SK-N-SH (cell line): ENCODE results near the gene COMT.

Experiments
- CHD2 ChIP-seq: fragments of 150-350 bp; IDR thresholded peaks from 2 replicates; pipeline ENCODE4 v1.6.1; 2018; ENCODE audit warnings: low read length; ENCODE audit not compliant: partially characterized antibody
- EP300 ChIP-seq, 2 experiments: IDR thresholded peaks; 2 replicates each; pipeline versions ENCODE4 v1.4.0 to v1.6.1; 2012; ENCODE audit warnings: borderline replicate concordance in 1 of 2, low read depth in 1 of 2, low read length in 1 of 2
- GATA2 ChIP-seq: sonication (generic); formaldehyde crosslinking; IDR thresholded peaks from 2 replicates; pipeline ENCODE4 v1.5.0; 2020; ENCODE audit warnings: mild to moderate bottlenecking, missing genetic modification reagents
- NFIC ChIP-seq: IDR thresholded peaks from 2 replicates; pipeline ENCODE4 v1.4.0; 2012; ENCODE audit warnings: borderline replicate concordance
- NRF1 ChIP-seq: IDR thresholded peaks from 2 replicates; pipeline ENCODE4 v1.6.1; 2012; ENCODE audit warnings: low read depth, mild to moderate bottlenecking, low read length
- POLR2AphosphoS5 ChIP-seq: IDR thresholded peaks from 2 replicates; pipeline ENCODE4 v1.6.1; 2012; ENCODE audit warnings: low read depth, low read length
- RFX5 ChIP-seq: IDR thresholded peaks from 2 replicates; pipeline ENCODE4 v1.6.1; 2012; ENCODE audit warnings: mild to moderate bottlenecking, improper control_type of control experiment, low read length
- SIN3A ChIP-seq: IDR thresholded peaks from 2 replicates; pipeline ENCODE4 v1.6.1; 2012; ENCODE audit warnings: low read depth, mild to moderate bottlenecking, low read length, moderate library complexity, borderline replicate concordance
- TAF1 ChIP-seq: IDR thresholded peaks from 2 replicates; pipeline ENCODE4 v1.6.1; 2012; ENCODE audit warnings: low read depth, mild to moderate bottlenecking, low read length, moderate library complexity, borderline replicate concordance
- YY1 ChIP-seq: IDR thresholded peaks from 2 replicates; pipeline ENCODE4 v1.4.0; 2012; ENCODE audit warnings: low read depth, mild to moderate bottlenecking
- TF ChIP-seq, protein P1 (sequence below): fragments of 200-600 bp; sonication (generic); IDR thresholded peaks from 2 replicates; pipeline ENCODE4 v1.6.1; 2017; ENCODE audit warnings: antibody characterized with exemption, mild to moderate bottlenecking, moderate library complexity
- TF ChIP-seq, protein P2 (sequence below): IDR thresholded peaks from 2 replicates; pipeline ENCODE4 v1.4.0; 2012; ENCODE audit warnings: low read depth

DNA sequence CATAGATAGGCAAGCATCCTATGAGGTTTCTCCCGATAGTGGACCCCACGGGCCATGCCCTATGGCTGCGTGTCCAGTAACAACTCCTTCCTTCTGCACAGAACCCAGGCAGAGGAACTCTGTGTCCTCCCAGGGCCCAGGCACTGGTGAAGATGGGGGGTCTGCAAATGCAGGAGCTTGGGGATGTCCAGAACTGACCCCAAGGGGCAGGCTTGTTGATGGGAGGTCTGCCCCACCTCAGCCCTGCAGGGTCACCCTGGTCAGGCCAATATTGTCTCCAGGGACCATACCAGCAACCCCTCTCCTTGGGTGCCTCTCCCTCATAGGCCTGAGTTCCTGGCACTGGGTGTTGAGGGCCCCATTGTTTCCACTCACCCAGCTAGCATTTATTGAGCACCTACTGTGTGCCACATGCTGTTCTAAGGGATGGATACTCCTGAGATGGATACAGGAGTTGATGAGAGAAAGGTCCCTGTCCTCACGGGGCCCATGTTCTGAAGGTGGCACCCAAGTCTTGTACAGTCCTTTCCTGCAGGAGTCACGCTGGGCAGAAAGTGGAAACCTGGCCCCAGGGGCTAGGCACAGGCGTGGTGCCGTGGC, 26.4 kb downstream of the COMT start:
- no peak for TF ChIP-seq SIN3A
- TF ChIP-seq POLR2AphosphoS5: no peak
- no peak for TF ChIP-seq NRF1
- TF ChIP-seq, protein P1, sequence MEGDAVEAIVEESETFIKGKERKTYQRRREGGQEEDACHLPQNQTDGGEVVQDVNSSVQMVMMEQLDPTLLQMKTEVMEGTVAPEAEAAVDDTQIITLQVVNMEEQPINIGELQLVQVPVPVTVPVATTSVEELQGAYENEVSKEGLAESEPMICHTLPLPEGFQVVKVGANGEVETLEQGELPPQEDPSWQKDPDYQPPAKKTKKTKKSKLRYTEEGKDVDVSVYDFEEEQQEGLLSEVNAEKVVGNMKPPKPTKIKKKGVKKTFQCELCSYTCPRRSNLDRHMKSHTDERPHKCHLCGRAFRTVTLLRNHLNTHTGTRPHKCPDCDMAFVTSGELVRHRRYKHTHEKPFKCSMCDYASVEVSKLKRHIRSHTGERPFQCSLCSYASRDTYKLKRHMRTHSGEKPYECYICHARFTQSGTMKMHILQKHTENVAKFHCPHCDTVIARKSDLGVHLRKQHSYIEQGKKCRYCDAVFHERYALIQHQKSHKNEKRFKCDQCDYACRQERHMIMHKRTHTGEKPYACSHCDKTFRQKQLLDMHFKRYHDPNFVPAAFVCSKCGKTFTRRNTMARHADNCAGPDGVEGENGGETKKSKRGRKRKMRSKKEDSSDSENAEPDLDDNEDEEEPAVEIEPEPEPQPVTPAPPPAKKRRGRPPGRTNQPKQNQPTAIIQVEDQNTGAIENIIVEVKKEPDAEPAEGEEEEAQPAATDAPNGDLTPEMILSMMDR: no peak
- no peak for TF ChIP-seq EP300 (IDR thresholded peaks at IDR 0.05; ENCODE audit: borderline replicate concordance in 1 of 2, low read depth in 1 of 2, low read length in 1 of 2)
- TF ChIP-seq, protein P2, sequence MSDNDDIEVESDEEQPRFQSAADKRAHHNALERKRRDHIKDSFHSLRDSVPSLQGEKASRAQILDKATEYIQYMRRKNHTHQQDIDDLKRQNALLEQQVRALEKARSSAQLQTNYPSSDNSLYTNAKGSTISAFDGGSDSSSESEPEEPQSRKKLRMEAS: no peak
- TF ChIP-seq TAF1: no peak
- TF ChIP-seq RFX5: no peak
- TF ChIP-seq GATA2 (CRISPR knock-in tag): no peak
- no peak for TF ChIP-seq YY1
- no peak for TF ChIP-seq NFIC
- TF ChIP-seq CHD2: no peak
